ENCODE measurements around the gene TRMT112.

Gene TRMT112

DNA sequence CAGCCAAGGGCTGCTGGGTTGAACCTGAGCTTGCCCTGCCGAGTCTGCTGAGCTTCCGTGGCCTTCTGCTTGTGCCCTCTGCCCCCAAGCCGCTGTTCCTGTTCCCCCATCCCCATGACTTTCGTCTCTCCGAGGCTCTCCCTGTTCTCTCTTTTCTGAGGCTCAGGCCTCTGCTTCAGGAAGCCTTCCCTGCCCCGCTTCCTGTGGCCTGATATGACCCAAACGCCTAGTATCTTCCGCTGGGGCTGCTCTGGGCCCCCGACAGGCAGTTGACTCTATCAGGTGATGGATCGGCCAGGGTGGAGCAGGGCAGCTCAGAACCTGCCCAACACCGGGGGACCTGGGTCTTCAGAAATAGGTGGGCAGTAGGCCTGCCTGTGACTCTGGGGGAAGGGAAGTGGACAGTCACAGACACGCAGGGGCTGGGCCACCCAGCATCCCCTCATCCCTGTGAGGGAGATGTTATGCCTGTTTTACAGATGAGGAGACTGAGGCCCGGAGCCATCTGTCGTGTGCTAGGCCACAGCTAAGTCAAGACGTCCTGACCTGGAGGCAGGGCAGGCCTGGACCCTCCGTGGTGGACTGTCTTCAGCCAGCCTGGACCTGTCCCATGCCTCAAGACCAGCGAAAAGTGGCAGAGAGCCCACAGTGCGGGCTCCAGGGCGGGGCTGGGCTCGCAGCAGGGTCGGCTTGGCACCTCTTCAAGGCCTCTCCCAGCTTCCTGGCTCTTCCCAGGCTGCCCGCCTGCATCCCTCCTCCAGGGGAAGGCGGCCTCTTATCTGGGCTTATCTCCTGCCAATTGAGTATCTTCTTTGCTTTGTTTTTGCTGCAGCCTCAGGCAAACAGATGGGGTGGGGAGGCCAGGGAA, 49.1 kb downstream of the TRMT112 start:
- no peak for DNase-seq

DNA sequence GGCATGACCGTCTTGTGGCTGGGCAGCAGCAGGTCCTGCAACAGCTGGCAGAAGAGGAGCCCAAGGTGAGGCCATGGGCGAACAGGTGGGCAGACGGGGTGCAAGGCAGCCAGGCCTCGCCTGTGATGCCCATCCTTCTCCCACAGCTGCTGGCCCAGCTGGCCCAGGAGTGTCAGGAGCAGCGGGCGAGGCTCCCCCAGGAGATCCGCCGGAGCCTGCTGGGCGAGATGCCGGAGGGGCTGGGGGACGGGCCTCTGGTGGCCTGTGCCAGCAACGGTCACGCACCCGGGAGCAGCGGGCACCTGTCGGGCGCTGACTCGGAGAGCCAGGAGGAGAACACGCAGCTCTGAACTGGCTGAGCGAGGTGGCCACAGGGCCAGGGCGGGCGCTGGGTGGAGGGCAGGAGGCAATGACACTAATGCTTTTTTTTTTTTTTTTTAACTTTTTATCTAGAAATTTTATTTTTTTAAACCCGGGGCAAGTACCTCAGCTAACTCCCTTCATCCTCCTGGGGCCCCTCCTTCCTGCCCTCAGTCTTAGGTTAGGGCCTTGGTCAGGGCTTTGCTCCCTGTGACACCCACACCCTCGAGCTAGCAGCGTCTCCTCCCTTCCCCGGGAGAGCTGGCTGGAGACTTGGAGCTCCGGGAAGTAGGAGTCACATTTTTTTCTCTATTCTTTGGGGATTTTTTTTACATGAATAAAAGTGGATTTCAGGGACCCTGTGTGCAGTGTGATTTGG, 50.0 kb downstream of the TRMT112 start:
- DNase-seq = no peak
